Activated naive CD4-positive, alpha-beta T cell treated with anti-CD3 and anti-CD28 coated beads for 36 hours (primary cell): ENCODE data around the gene POU6F2. TPM values are rescaled to one million over a fixed set of nuclear protein-coding genes. Genes with fewer than 3 reads are reported as not detected.

Source experiments
- CTCF ChIA-PET: fragments of 350-600 bp; sonication (Branson Sonifier 250); formaldehyde crosslinking; loops from one replicate; lab custom pipeline; 2021; ENCODE audit warnings: antibody characterized with exemption; lab: Charles Lee
- DNase-seq: peaks from one replicate; pipeline ENCODE4 v3.0.0-alpha.2; 2020
- H3K27ac Mint-ChIP-seq: one replicate; pipeline ENCODE4 v1.8.0; 2021; ENCODE audit warnings: mild to moderate bottlenecking, mixed read lengths
- H3K27me3 Mint-ChIP-seq: one replicate; pipeline ENCODE4 v1.8.0; 2021; ENCODE audit warnings: low read depth, mixed read lengths
- H3K36me3 Mint-ChIP-seq: one replicate; pipeline ENCODE4 v1.8.0; 2021; ENCODE audit warnings: low read depth, mixed read lengths
- H3K4me1 Mint-ChIP-seq: one replicate; pipeline ENCODE4 v1.8.0; 2021; ENCODE audit warnings: low read depth, mixed read lengths
- H3K4me3 Mint-ChIP-seq: one replicate; pipeline ENCODE4 v1.8.0; 2021; ENCODE audit warnings: mild to moderate bottlenecking, moderate library complexity, mixed read lengths
- H3K9me3 Mint-ChIP-seq: one replicate; pipeline ENCODE4 v1.8.0; 2021; ENCODE audit warnings: mixed read lengths
- intact Hi-C: fragments of 100-400 bp; cut with micrococcal nuclease; formaldehyde crosslinking; loops from one replicate; pipeline ENCODE4 v1.15.1; 2023
- total RNA-seq, 2 experiments: library from RNA; stranded (reverse); gene quantifications; one replicate each; pipeline ENCODE4 v1.2.3, GENCODE V29; 2021

POU6F2 gene
- total RNA-seq, 2 experiments from 2014 or later, result not detected

DNA sequence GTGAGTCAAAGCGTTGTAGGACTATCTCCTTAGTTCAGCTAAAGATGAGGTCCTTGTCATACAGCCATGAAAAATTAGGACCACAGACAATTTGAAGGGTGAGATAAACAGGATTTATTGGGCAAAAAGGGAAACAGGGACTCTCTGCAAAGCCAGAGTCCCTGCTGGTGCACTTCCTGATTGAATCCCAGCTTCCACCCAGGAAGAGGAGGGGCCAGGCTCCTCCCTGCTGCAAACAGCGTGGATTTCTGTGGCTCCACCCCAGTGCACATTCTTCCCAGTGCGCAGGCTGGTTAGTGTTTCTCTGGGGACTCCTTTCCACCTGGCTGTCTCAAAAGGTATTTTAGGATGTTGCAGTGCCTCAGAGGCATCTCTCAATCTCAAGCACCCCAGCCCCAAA, 423.1 kb downstream of the POU6F2 start:
- CTCF ChIA-PET, result no interaction called here
- Mint-ChIP-seq H3K4me3 (no peak overlapping the region), H3K9me3 (no peaks in the 10 kb centered on the region), H3K27me3 (peaks cover 13% of the 10 kb centered on the region), H3K27ac (no peak overlapping the region), H3K36me3 (no peaks in the 10 kb centered on the region), H3K4me1 (no peaks in the 10 kb centered on the region)
- DNase-seq, result no peak
- intact Hi-C loops, result no loop called here

DNA sequence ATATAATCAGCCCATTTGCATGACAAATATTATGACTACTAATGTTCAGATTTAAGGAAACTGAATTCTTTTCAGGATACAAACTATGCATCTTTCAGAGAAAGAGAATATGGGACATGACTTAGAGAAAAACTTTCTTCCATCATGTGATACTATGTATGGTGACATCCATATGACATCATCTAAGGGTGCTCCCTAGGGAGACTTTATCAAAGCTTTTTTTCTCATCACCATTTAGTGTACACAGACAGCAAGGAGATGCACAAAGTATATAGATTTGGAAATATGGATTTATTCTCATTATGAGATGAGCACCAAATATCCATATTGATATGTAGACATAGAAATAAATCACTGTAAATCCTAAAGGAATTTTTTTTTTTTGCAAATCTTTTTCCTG, 424.3 kb downstream of the POU6F2 start:
- intact Hi-C loops, result no loop called here
- H3K4me1 Mint-ChIP-seq, result no peaks in the 10 kb centered on the region
- H3K36me3 Mint-ChIP-seq, result no peaks in the 10 kb centered on the region
- H3K4me3 Mint-ChIP-seq, result no peak overlapping the region
- no peaks in the 10 kb centered on the region for H3K9me3 Mint-ChIP-seq
- H3K27ac Mint-ChIP-seq, result no peak overlapping the region
- DNase-seq, result no peak
- H3K27me3 Mint-ChIP-seq, result peaks cover 13% of the 10 kb centered on the region
- CTCF ChIA-PET, result no interaction called here

GRCh38 chr7:39404907-39405306, 427.2 kb downstream of the POU6F2 start:
- H3K4me3 Mint-ChIP-seq, result no peak overlapping the region
- intact Hi-C loops, result no loop called here
- CTCF ChIA-PET, result interaction anchor here (0.7 kb wide), 1 partner anchor 879 kb away, joined by 4 read pairs; no protein-coding TSS in a partner anchor

GRCh38 chr7:39405581-39405980, 427.9 kb downstream of the POU6F2 start:
- H3K4me1 Mint-ChIP-seq, result no peaks in the 10 kb centered on the region
- intact Hi-C loops, result no loop called here
- H3K36me3 Mint-ChIP-seq, result no peaks in the 10 kb centered on the region
- no peak for DNase-seq
- no peak overlapping the region for H3K27ac Mint-ChIP-seq
- no peaks in the 10 kb centered on the region for H3K9me3 Mint-ChIP-seq
- no peak overlapping the region for H3K4me3 Mint-ChIP-seq
- H3K27me3 Mint-ChIP-seq, result peaks cover 3% of the 10 kb centered on the region
- CTCF ChIA-PET, result interaction anchor here (0.7 kb wide), 1 partner anchor 879 kb away, joined by 4 read pairs; no protein-coding TSS in a partner anchor

More at GRCh38 chr7:39404907-39405306, 427.2 kb downstream of the POU6F2 start:
- DNase-seq, result no peak
- Mint-ChIP-seq H3K36me3 (no peaks in the 10 kb centered on the region), H3K27ac (no peak overlapping the region), H3K9me3 (no peaks in the 10 kb centered on the region), H3K27me3 (peaks cover 4% of the 10 kb centered on the region), H3K4me1 (no peaks in the 10 kb centered on the region)

GRCh38 chr7:39406467-39406866, 428.8 kb downstream of the POU6F2 start:
- Mint-ChIP-seq H3K4me1 (no peaks in the 10 kb centered on the region), H3K9me3 (no peaks in the 10 kb centered on the region), H3K36me3 (no peaks in the 10 kb centered on the region), H3K27ac (no peak overlapping the region), H3K4me3 (no peak overlapping the region), H3K27me3 (peaks cover 3% of the 10 kb centered on the region)
- CTCF ChIA-PET, result no interaction called here
- intact Hi-C loops, result no loop called here
- no peak for DNase-seq

- H3K9me3 Mint-ChIP-seq, result no peaks in the 10 kb centered on the region
- H3K27me3 Mint-ChIP-seq, result peaks cover 3% of the 10 kb centered on the region
- H3K4me3 Mint-ChIP-seq, result no peak overlapping the region
- H3K27ac Mint-ChIP-seq, result no peak overlapping the region
- DNase-seq, result no peak
- H3K36me3 Mint-ChIP-seq, result no peaks in the 10 kb centered on the region
- intact Hi-C loops, result no loop called here
- CTCF ChIA-PET, result no interaction called here
- no peaks in the 10 kb centered on the region for H3K4me1 Mint-ChIP-seq
These were observed 429.4 kb downstream of the POU6F2 start for GRCh38 chr7:39407137-39407536.

GRCh38 chr7:39407723-39408122, 430.0 kb downstream of the POU6F2 start:
- no peak for DNase-seq
- CTCF ChIA-PET, result no interaction called here
- no peaks in the 10 kb centered on the region for H3K4me1 Mint-ChIP-seq
- intact Hi-C loops, result no loop called here
- peaks cover 4% of the 10 kb centered on the region for H3K27me3 Mint-ChIP-seq
- no peaks in the 10 kb centered on the region for H3K36me3 Mint-ChIP-seq
- no peaks in the 10 kb centered on the region for H3K9me3 Mint-ChIP-seq
- no peak overlapping the region for H3K4me3 Mint-ChIP-seq
- no peak overlapping the region for H3K27ac Mint-ChIP-seq

DNA sequence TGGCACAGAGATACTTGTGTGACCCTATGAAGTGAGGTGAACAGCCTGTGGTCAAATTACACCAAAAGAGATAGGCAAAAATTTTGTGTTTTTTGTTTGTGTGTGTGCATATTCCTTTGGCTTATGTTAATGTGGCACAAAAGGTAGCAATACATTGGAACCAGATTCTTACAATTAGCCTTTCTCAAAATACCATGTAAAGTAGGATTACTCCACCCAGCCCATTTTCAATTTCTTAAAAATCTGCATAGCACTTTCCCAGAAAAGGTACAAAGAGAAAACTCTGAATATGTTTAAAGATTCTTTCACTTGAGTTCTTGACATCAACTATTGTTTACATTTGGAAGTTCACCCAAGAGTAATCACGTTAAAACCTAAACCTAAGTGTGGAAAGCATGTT, 431.2 kb downstream of the POU6F2 start:
- intact Hi-C loops, result no loop called here

DNA sequence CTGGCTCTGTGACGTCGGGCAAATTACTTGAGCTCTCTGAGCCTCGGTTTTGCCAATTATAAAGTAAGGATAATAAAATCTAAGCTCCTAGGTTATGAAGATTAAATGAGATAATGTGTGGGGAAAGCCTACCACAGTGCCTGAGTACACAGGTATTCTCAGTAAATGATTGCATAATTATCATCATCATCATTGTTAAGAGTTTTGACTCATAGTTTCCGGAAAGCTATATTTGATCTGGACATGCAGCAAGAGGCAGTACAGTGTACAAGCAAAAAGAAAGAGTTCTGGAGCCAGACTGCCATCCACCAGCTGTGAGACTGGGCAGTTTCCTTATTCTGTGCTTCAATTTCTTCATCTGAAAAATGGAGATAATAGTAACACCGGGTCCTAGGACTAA, 432.9 kb downstream of the POU6F2 start:
- CTCF ChIA-PET, result no interaction called here
- H3K4me1 Mint-ChIP-seq, result peaks cover 4% of the 10 kb centered on the region
- H3K4me3 Mint-ChIP-seq, result no peak overlapping the region
- peaks cover 16% of the 10 kb centered on the region for H3K27me3 Mint-ChIP-seq
- H3K36me3 Mint-ChIP-seq, result no peaks in the 10 kb centered on the region
- no peaks in the 10 kb centered on the region for H3K9me3 Mint-ChIP-seq
- no peak overlapping the region for H3K27ac Mint-ChIP-seq
- intact Hi-C loops, result no loop called here
- DNase-seq, result no peak

More for the DNA sequence above, 431.2 kb downstream of the POU6F2 start:
- no peak for DNase-seq
- Mint-ChIP-seq H3K36me3 (no peaks in the 10 kb centered on the region), H3K9me3 (no peaks in the 10 kb centered on the region), H3K27me3 (peaks cover 5% of the 10 kb centered on the region), H3K27ac (no peak overlapping the region), H3K4me1 (peaks cover under 1% of the 10 kb centered on the region), H3K4me3 (no peak overlapping the region)
- CTCF ChIA-PET, result no interaction called here

DNA sequence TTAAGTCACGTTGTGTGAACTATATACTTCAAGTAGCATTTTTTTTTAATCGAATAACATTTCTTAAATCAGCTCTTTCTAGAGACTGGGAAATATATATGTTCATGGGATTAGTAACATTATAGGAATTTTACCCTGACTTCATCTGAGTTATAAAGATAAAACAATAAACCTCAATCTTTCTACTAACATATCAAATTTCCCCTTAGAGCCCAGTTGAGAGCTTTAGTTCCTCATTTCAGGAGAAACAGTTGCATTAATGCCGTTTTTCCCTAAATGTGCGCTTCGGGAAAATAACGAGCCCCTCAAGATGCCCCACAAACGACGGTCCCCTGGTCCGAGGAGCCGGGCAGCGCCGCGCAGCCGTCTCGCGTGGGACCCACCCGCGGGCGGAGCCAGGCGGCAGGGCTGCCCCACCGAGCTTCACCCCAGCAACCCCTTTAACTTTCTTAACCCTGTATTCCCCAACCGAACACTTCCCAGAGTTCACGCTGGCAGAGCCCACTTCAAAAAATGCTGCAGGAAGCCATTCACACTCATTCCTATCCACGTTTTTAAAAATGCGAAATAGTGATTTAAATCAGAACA, 436.0 kb downstream of the POU6F2 start:
- Mint-ChIP-seq H3K4me3 (peak overlapping the region; percentile 73), H3K27ac (no peak overlapping the region), H3K4me1 (peaks cover 4% of the 10 kb centered on the region), H3K27me3 (peaks cover 32% of the 10 kb centered on the region), H3K9me3 (no peaks in the 10 kb centered on the region), H3K36me3 (no peaks in the 10 kb centered on the region)
- DNase-seq, result no peak
- intact Hi-C loops, result loop anchor here (2.0 kb wide), 1 partner anchor 1181 kb away; no protein-coding TSS in a partner anchor
- CTCF ChIA-PET, result interaction anchor here (1.0 to 1.4 kb wide), 2 partner anchors 41 to 90 kb away, joined by 3 read pairs; no protein-coding TSS in a partner anchor

- no peaks in the 10 kb centered on the region for H3K9me3 Mint-ChIP-seq
- peaks cover 31% of the 10 kb centered on the region for H3K27me3 Mint-ChIP-seq
- peak; percentile 72 for DNase-seq
- H3K4me3 Mint-ChIP-seq, result peak overlapping the region; percentile 73
- H3K4me1 Mint-ChIP-seq, result peaks cover 4% of the 10 kb centered on the region
- H3K27ac Mint-ChIP-seq, result no peak overlapping the region
- H3K36me3 Mint-ChIP-seq, result no peaks in the 10 kb centered on the region
- intact Hi-C loops, result loop anchor here (2.0 kb wide), 1 partner anchor 1182 kb away; no protein-coding TSS in a partner anchor
- CTCF ChIA-PET, result interaction anchor here (1.0 to 1.4 kb wide), 4 partner anchors 16 to 90 kb away, joined by 3 read pairs; no protein-coding TSS in a partner anchor
These were observed 436.7 kb downstream of the POU6F2 start for GRCh38 chr7:39414224-39415035.

DNA sequence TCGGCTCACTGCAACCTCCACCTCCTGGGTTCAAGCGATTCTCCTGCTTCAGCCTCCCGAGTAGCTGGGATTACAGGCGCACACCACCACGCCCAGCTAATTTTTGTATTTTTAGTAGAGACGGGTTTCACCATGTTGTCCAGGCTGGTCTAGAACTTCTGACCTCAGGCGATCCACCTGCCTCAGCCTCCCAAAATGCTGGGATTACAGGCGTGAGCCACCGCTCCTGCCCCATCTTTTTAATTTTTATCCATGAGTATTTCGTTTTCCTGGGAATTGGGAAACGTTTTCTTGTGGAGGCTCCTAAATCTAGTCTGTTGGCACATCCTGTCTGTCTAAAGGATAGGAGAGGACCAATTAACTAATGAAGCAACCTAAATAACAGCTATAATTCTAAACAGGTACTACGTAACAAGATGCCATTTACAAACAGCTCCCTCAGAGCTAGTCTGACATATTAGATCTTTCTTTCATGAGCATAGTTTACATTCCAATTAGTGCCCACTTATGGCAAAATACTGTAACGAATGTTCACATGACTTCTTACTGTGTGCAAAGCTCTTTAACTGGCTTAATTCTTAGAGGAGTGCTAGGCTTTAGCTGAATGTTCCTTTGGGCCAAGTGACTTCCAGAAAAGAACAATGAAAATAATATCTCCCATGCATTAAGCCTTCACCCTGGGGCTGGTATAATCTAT, 437.5 kb downstream of the POU6F2 start:
- H3K27me3 Mint-ChIP-seq, result peaks cover 31% of the 10 kb centered on the region
- intact Hi-C loops, result loop anchor here (2.0 kb wide), 1 partner anchor 1182 kb away; no protein-coding TSS in a partner anchor
- DNase-seq, result no peak
- no peak overlapping the region for H3K27ac Mint-ChIP-seq
- peaks cover 4% of the 10 kb centered on the region for H3K4me1 Mint-ChIP-seq
- H3K9me3 Mint-ChIP-seq, result no peaks in the 10 kb centered on the region
- CTCF ChIA-PET, result interaction anchor here (0.6 to 1.4 kb wide), 4 partner anchors 17 to 140 kb away, joined by 3 read pairs; no protein-coding TSS in a partner anchor
- no peaks in the 10 kb centered on the region for H3K36me3 Mint-ChIP-seq
- no peak overlapping the region for H3K4me3 Mint-ChIP-seq
